Adrenal gland (tissue), 12 donors: ENCODE data around the gene MEI4. TPM values are rescaled to one million over a fixed set of nuclear protein-coding genes. Genes with fewer than 3 reads are reported as not detected.

Source experiments
- DNase-seq, 7 donors: peaks; one replicate each; pipeline ENCODE4 v3.0.0-alpha.2; 2019 to 2020
- H3K27ac ChIP-seq, 5 donors: fragments of 200-600 bp; sonication (generic) in 4 of 5; 1 replicate in 3 of 5; 2 replicates in 2 of 5; pipeline versions ENCODE4 v1.5.1 to v1.8.0; 2016 to 2020; ENCODE audit warnings: mild to moderate bottlenecking in 1 of 5
- H3K27me3 ChIP-seq: fragments of 200-600 bp; 2 replicates; pipeline ENCODE4 v1.8.0; 2021
- H3K36me3 ChIP-seq, 2 donors: fragments of 200-600 bp; replicated peaks in 1 of 2; 1 replicate in 1 of 2; 2 replicates in 1 of 2; pipeline versions ENCODE4 v1.5.1 to v1.8.0; 2018 to 2022
- H3K4me1 ChIP-seq, 2 donors: fragments of 200-600 bp; replicated peaks in 1 of 2; 1 replicate in 1 of 2; 2 replicates in 1 of 2; pipeline versions ENCODE4 v1.5.1 to v1.8.0; 2018 to 2021
- H3K4me3 ChIP-seq, 4 donors: fragments of 200-600 bp; sonication (generic) in 3 of 4; one replicate each; pipeline ENCODE4 v1.5.1; 2016 to 2018
- H3K9me3 ChIP-seq, 3 donors: fragments of 200-600 bp; sonication (generic) in 1 of 3; replicated peaks in 1 of 3; 1 replicate in 2 of 3; 2 replicates in 1 of 3; pipeline versions ENCODE4 v1.5.1 to v1.8.0; 2016 to 2021
- POLR2A ChIP-seq, 2 donors: fragments of 450-650 bp; IDR thresholded peaks; one replicate each; pipeline ENCODE4 v1.6.1; 2017; ENCODE audit warnings: antibody characterized with exemption in 2 of 2, mild to moderate bottlenecking in 2 of 2, moderate library complexity in 1 of 2
- WGBS, 4 donors: extraction: QIAGEN DNeasy Blood & Tissue Kit in 2 of 4; methylation state at CpG; one replicate each; pipeline versions ENCODE4 v1.1.5 to v1.1.7; 2013 to 2017; 5-methylcytosine and 5-hydroxymethylcytosine counted together
- intact Hi-C, 2 donors: fragments of 100-400 bp; cut with DNase I; formaldehyde crosslinking; loops; one replicate each; pipeline versions ENCODE4 v1.14.1 to v1.15.0; 2022 to 2023
- polyA plus RNA-seq, 3 donors: library from polyadenylated mRNA; stranded (reverse); fragments of 200-250 nt in 2 of 3; fragments of 350-450 nt in 1 of 3; fragmentation: Illumina TruSeq in 1 of 3; extraction: RNeasy Lipid Tissue Mini Kit (QIAGEN cat#74804) in 1 of 3; gene quantifications; one replicate each; pipeline ENCODE4 v1.2.3, GENCODE V29; 2013 to 2014
- total RNA-seq, 9 donors: library from RNA; depleted of rRNA in 4 of 9; stranded (reverse); fragments of >200 nt in 4 of 9; fragments of 120-200 nt in 1 of 9; fragmentation: NEBNext Ultra II Directional in 1 of 9; extraction: Animal tissue kit (Norgen Biotek cat#: 25700) in 1 of 9; gene quantifications; one replicate each; pipeline versions ENCODE4 v1.1.0 to v1.2.4, GENCODE V29; 2013 to 2023
- TF ChIP-seq, protein P1 (sequence below), 6 experiments: fragments of 450-650 bp in 4 of 6; fragments of 200-600 bp in 2 of 6; sonication (generic) in 1 of 6; IDR thresholded peaks; 1 replicate in 5 of 6; 2 replicates in 1 of 6; pipeline versions ENCODE4 v1.5.1 to v1.8.0; 2016 to 2021; ENCODE audit warnings: antibody characterized with exemption in 6 of 6, mild to moderate bottlenecking in 2 of 6, moderate library complexity in 1 of 6
- donor health status: healthy with polysubstance abuse.
- donor health status: Bipolar disorder and iron deficiency.
- donor health status: DM: yes; HTN: yes; CAD: no.
- donor health status: DM: no; HTN: no; CAD: no.
- donor health status: DM: no; HTN: no; CAD: no.
- donor health status: DM: yes; HTN: yes; CAD: no.

The MEI4 gene
- total and polyA plus RNA-seq, 12 donors: 0.16 to 2.8 (median 0.66) TPM

DNA sequence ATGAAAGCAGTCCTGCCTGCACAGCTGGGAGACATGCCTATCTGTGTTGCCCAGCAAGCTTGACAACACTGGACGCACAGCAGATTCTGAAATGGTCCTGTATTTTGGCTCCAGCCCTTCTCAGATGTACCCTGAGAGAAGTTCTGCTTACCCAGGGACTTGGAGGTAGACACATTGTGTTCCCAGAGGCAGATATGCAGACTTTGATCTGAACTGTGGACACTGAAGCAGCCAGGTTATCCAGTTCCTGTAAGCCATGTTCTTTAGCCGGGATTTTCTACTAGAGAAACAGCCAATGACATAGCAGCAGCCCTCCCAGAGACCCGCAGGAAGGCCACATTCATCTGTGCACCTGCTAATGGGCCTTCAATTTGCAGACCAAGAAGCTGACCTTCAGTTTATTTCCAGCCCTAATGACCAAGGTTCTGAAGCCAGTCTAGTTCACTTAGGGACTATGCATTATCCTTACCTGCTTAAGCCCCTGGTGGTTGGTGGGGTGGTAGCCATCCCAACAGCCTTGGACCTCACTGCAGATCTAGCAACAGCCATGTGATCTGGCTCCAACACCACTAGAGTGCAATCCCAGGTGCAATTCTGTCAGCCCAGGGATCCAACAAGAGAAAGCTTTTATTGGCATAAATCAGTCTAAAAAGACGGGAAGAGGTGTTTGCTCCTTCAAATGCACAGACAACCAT lies 134.2 kb downstream of the MEI4 start:
- Histone ChIP-seq H3K27me3 (no peaks in the 10 kb centered on the region), H3K27ac (no peak overlapping the region), H3K36me3 (no peaks in the 10 kb centered on the region), H3K4me3 (no peak overlapping the region), H3K9me3 (no peaks in the 10 kb centered on the region), H3K4me1 (no peaks in the 10 kb centered on the region)
- no peak for TF ChIP-seq POLR2A (IDR thresholded peaks at IDR 0.05)
- TF ChIP-seq, protein P1, sequence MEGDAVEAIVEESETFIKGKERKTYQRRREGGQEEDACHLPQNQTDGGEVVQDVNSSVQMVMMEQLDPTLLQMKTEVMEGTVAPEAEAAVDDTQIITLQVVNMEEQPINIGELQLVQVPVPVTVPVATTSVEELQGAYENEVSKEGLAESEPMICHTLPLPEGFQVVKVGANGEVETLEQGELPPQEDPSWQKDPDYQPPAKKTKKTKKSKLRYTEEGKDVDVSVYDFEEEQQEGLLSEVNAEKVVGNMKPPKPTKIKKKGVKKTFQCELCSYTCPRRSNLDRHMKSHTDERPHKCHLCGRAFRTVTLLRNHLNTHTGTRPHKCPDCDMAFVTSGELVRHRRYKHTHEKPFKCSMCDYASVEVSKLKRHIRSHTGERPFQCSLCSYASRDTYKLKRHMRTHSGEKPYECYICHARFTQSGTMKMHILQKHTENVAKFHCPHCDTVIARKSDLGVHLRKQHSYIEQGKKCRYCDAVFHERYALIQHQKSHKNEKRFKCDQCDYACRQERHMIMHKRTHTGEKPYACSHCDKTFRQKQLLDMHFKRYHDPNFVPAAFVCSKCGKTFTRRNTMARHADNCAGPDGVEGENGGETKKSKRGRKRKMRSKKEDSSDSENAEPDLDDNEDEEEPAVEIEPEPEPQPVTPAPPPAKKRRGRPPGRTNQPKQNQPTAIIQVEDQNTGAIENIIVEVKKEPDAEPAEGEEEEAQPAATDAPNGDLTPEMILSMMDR (IDR thresholded peaks at IDR 0.05): no peak
- intact Hi-C loops: no loop called here
- 86 to 96% (median 89%) methylated on average over 3 to 4 of the region's 4 CpGs for WGBS, 4 donors
- DNase-seq: no peak

DNA sequence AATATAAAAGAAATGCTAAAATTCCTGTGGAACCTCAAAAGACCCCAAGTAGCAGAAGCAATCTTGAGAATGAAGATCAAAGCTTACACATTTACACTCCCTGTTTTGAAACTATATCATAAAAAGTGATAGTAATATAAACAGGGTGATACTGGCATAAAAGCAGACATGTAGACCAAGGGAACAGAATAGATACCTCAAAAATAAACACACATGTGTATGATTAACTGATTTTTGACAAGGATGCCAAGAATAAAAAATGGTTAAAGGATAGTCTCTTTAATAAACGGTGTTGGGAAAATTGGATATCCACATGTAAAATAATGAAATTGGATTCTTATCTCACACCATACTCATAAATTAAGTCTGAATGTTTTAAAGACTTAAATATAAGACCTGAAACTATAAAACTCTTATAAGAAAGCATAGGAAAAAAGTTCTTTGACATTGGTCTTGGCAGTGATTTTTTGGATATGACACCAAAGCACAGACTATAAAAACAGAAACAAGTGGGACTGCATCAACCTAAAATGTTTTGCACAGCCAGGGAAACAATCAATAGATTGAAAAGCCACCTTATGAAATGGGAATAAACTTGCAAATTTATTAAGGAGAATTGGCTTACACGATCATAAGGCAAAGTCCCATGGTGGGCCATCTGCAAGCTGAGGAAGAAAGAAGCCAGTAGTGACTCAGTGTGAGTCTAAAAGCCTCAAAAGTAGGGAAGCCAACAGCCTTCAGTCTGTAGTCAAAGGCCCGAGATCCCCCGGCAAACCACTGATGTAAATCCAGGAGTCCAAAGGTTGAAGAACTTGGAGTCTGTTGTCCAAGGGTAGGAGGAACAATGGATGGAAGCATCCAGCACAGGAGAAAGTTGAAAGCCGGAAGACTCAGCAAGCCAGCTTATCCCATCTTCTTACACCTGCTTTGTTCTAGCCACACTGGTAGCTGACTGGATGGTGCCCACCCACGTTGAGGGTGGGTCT lies 144.3 kb downstream of the MEI4 start:
- 82 to 90% (median 87%) methylated on average over 6 of the region's 6 CpGs for WGBS, 4 donors
- H3K27ac ChIP-seq: no peak overlapping the region
- TF ChIP-seq, protein P1 (IDR thresholded peaks at IDR 0.05): no peak
- TF ChIP-seq POLR2A (IDR thresholded peaks at IDR 0.05): no peak

DNA sequence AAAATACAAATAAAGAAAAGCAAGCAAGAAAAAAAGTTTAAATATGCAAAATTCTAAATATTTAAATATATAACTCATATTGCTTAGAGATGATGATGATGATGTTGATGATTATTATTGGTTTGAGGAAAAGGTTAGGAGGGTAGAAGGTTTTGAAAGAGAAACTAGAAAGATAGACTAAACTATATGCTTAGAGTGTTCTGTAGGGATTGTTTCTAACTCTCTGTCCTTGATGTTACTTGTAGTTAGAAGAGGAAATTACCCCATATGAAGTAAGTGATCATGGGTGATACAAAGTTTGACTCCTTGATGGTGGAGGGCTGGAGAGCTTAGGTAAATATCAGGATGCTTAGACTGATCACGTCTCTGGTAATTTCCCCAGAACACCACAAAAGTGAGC lies 159.5 kb downstream of the MEI4 start:
- DNase-seq: no peak
- TF ChIP-seq, protein P1 (IDR thresholded peaks at IDR 0.05): no peak
- no peak for TF ChIP-seq POLR2A (IDR thresholded peaks at IDR 0.05)
- intact Hi-C loops: no loop called here
- Histone ChIP-seq H3K4me3 (no peak overlapping the region), H3K27ac (no peak overlapping the region), H3K4me1 (no peaks in the 10 kb centered on the region), H3K27me3 (no peaks in the 10 kb centered on the region), H3K9me3 (no peaks in the 10 kb centered on the region), H3K36me3 (no peaks in the 10 kb centered on the region)
- 74 to 92% (median 82%) methylated on average over 1 of the region's 1 CpG for WGBS, 4 donors

More for the DNA sequence above, 144.3 kb downstream of the MEI4 start:
- H3K4me1 ChIP-seq: no peaks in the 10 kb centered on the region
- no peaks in the 10 kb centered on the region for H3K27me3 ChIP-seq
- no peak for DNase-seq
- H3K4me3 ChIP-seq: no peak overlapping the region
- H3K9me3 ChIP-seq: peaks cover 0 to 10% (median 6%) of the 10 kb centered on the region in 3 donors
- intact Hi-C loops: no loop called here
- no peaks in the 10 kb centered on the region for H3K36me3 ChIP-seq

DNA sequence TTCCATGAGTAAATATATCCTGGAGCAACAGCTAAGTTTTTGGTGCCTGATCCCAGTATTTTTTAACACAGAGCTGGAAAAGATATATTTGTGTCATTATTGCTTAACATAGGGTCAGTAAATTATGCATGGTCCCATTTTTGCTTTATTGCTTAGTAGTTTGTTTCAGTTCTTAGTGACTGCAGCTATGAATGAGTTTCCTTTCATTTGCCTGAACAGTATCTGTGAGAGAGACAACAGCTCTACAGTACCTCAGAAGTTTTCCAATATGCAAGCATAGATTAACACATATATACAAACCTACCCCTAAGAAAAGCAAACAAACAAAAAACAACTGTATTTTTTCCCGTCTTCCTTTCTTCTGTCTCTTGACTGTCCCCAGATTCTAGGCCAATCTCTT lies 160.3 kb downstream of the MEI4 start:
- no peak for DNase-seq
- WGBS, 4 donors: 91 to 96% (median 94%) methylated on average over 1 of the region's 1 CpG
- TF ChIP-seq, protein P1 (IDR thresholded peaks at IDR 0.05): no peak
- TF ChIP-seq POLR2A (IDR thresholded peaks at IDR 0.05): no peak

More for the DNA sequence above, 160.3 kb downstream of the MEI4 start:
- Histone ChIP-seq H3K36me3 (no peaks in the 10 kb centered on the region), H3K9me3 (no peaks in the 10 kb centered on the region), H3K27ac (no peak overlapping the region), H3K4me3 (no peak overlapping the region), H3K27me3 (no peaks in the 10 kb centered on the region), H3K4me1 (no peaks in the 10 kb centered on the region)
- intact Hi-C loops: no loop called here
